NCI-H748 (cell line): ENCODE measurements around the gene RNF180.
"Not testable (repeated sequence)": the region's sequence is repeated elsewhere in the genome, so short reads cannot be mapped to it uniquely, and the experiment has no call there.

Experiments
- DNase-seq: peaks from one replicate; lab custom pipeline; 2025; ENCODE audit not compliant: unreplicated experiment; lab: John Stamatoyannopoulos, UW

Gene RNF180

DNA sequence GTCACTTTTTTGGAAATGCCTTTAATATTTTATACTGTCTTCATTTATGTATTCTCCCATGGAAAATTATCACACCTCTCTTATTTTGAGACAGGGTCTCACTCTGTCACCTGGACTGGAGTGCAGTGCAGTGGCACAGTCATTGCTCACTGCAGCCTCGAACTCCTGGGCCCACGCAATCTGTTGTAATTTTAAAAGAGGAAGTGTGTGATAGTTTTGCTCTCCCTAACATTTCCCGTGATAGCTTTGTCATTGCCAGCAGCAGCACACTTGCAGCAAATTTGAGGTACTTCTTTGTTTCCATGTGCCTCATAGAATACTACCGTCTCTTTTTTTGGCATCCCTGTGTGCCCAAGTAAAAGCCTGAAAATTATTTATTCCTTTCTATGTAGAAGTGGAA, 103.5 kb downstream of the RNF180 start:
- no peak for DNase-seq

DNA sequence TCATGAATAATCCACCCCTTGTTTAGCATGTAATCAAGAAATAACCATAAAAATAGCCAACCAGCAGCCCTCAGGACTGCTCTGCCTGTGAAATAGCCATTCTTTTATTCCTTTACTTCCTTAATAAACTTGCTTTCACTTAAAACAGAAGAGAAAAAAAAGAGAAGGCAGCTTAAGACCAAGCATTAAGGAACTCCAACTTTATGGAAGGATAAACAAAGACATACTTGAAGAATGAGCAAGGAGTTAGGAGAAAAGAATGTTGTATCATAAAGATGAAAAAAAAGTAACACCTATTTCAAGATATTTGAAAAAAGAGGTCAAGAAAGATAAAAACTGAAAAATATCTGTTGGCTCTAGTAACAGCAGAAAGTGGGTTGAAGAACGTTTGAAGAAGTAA, 107.6 kb downstream of the RNF180 start:
- no peak for DNase-seq

DNA sequence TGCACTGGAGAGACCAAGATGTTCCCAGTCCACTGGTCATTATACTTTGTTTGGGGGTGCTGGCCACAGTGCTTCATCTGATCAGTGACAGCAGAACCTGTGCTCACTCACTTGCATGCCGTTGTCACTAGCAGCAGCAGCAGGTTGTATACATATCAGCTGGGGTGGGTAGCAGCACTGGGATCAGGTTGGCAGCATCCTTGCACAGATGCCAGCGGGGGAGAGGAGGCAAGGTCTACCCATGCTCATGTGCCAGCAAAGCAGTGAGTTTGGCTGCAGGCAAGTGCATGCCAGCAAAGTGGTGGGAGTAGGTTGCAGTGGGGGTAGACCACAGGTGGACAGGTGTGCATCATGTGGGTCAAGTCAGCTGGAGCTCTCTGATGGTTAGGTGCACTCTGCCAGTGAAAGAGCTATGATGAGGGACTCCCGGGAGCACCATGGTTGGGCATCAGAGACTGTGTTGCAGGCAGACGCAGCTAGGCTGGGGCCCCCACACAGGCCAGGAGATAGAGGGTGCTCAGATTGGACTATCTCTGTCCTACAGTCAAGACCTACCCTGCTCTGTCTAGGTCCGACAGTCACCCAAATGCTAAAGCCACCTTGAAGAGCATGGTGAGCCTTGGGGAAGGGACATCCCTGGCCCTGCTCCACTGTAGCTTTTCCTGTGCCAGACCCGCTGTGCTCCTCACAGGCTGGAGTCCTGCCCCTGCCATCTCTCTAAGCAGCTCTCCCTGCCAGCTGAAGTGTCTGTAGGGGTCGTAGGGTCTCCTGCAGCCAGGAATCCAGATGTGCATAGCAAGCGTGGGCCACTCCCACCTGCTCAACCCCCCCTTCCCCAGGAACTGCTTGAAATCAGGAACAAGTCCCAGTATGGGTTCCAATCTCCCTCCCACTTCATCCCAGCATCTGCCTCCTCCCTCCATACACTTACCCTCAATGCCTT, 119.8 kb downstream of the RNF180 start:
- no peak for DNase-seq

DNA sequence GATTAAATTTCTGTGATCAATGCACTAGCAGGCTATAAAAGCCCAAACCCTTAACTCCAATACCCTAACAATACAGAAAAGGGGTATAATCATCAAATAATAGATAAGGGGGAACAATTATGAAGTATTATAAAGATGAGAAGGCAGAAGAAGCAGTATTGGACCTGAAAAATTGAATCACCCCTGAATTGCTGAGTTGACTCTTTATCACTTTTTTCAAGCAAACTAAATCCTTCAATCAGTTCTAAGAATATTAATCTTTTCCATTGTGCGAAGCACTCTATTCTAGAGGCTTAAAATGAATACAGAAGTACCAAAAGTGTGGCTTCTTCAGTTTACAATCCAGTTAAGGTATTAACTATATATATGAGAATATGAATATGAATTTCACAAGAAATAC, 120.7 kb downstream of the RNF180 start:
- no peak for DNase-seq

DNA sequence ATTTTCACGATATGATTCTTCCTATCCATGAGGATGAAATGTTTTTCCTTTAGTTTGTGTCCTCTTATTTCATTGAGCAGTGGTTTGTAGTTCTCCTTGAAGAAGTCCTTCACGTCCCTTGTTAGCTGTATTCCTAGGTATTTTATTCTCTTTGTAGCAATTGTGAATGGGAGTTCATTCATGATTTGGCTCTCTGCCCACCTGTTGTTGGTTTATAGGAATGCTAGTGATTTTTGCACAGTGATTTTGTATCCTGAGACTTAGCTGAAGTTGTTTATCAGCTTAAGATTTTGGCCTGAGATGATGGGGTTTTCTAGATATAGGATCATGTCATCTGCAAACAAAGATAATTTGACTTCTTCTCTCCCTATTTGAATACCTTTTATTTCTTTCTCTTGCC, 122.9 kb downstream of the RNF180 start:
- not testable (repeated sequence) for DNase-seq

DNA sequence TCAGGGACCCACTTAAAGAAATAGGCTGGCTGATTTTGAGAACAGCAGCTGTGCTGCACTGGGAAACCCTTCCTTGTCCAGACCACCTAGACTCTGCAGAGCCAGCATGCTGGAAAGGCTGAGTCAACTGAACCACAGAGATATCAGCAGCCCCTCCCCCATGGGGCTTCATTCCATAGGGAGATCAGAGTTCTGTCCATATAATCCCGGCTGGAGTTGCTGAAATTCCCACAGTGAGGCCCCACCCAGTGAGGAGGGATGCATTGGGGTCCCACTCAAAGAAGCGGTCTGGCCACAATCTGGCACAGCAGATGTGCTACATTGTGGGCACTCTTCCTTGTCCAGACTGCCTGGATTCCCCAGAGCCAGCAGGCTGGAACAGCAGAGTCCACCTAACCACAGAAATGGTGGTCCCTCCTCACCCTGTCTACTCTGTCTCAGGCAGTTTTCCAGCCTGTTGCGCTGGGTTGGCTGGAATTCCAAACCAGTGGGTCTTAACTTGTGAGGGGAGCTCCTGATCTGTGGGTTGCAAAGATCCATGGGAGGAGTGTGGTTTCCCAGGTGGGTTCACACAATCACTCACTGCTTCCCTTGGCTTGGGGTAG, 127.1 kb downstream of the RNF180 start:
- DNase-seq, result no peak

DNA sequence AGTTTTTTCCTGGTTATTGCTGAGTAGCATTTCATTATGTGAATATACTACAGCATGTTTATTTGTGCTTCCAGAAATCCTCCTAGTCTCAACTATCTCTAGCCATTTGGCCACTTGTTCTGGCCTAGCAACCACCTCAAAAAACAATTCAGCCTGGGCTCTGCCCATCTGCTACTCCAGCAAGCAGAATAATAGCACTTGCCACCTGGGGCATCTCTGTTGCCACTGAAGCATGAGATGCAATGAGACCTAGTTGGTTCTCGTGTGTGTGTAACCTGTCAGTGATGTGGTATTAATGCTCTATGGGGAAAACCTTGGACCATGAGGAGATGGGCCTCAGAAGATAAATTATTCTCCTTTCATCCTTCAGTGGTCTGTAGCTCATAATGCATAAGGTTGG, 129.5 kb downstream of the RNF180 start:
- no peak for DNase-seq

DNA sequence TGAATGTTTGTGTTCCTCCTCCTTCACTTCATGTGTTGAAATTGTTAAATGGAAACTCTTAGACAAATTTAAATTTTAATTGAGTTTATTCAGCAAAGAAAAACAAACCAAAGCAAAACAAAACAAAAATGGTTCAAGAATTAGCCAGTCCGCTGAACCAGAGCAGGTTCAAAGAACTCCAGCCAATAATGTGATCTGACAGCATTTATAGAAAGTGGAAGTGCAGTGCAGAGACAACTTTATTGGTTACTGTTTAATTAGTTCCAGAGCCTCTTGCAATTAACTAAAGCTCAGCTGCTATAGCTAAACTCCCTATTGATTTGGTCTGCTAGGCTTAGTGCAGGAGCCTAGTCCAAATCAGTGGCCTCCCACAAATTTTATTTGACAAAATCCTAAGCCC, 132.9 kb downstream of the RNF180 start:
- DNase-seq, result no peak

DNA sequence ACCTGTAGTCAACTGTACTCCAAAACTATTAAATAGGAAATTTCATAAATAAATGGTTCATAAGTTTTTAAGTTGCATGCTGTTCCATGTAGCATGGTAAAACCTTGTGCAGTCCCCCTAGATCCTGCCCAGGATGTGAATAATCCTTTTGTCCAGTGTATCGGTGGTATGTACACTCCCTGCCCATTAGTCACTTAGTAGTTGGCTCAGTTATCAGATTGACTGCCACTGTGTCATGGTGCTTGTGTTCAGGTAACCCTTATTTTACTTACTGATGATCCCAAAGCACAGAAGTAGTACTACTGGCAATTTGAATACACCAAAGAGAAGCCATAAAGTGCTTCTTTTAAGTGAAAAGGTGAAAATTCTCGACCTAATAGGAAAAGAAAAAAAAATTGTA, 134.2 kb downstream of the RNF180 start:
- DNase-seq, result no peak

DNA sequence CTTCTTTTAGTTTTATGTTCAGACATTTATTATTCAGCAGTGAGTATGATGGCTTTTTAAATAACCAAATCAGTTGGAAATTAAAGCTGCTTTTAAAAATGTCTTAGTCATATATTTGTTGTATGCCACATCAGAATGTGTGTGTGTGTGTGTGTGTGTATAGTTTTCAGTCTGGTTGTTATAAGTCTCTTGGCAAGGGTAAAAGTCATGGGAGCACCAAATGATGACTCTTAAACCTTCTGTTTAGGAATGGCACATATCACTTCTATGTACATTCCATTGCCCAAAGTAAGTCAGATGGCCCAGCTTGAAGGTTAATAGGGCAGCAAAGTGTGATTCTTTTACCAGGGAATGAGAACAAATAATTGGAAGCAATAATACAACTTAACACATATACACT, 135.9 kb downstream of the RNF180 start:
- DNase-seq, result no peak

DNA sequence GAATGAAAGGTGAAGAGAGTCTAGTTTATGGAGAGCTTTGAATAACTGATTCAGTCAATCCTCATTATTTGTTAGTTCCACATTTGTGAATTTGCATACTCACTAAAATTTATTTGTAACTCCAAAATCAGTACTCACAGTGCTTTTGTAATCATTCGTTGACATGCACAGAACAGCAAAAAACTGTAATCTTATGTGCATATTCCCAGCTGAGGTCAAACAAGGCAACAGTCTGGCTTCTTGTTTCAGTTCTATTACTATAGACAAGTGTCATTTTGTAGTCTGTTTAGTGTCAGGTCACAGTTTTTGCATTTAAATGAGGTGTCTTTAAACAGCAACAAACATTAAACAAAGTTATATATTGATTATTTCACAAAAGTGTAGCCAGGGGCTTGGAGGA, 142.5 kb downstream of the RNF180 start:
- DNase-seq, result no peak

DNA sequence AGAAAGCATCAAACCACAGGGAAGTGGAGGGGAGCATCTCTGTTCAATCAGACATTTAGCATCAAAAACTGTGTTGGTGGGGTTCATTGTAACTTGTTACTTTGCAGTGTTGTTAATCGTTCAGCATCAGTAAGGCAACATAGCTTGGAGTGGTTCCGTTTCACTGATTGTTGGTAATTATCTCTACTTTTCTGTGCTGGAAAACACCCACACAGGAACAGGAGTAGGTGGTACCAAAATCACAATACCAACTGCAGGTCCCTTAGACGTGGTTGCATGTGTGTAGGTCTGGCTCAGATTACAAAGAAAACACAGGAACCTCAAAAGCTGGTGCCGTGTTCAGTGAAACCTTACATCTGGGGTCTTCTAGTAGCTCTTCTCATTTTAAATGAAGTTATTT, 146.8 kb downstream of the RNF180 start:
- peak; percentile 9 for DNase-seq

DNA sequence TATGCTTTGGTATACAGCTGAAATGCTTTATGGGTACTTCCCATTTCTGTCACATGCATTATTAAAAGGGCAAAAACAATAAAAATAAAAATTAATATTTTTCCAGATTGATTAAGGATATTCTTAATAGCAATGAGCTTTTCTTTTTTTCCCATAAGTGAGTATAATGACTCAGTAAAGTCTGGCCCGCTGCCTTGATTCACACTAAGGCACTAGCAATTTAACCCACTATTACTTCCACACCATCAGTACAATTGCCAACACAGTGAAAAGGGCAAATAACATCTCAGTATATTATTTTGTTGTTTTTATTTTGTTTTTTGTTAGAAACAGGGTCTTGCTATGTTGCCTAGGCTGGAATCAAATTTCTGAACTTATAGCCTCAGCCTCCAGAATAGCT, 150.1 kb downstream of the RNF180 start:
- DNase-seq, result no peak

DNA sequence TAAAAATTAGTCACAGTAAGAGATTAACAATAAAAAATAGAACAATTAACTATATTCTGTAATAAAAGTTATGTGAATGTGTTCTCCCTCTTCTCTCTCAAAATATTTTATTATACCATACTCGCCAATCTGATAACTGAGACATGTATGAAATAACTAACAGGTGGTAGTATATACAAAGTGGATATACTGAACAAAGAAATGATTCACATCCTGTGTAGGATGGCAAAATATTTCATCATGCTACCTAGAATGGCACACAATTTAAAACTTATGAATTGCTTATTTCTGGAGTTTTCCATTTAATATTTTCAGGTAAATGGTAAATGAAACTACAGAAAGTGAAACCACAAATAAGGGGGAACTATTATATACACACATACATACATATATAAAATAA, 152.5 kb downstream of the RNF180 start:
- DNase-seq, result no peak

DNA sequence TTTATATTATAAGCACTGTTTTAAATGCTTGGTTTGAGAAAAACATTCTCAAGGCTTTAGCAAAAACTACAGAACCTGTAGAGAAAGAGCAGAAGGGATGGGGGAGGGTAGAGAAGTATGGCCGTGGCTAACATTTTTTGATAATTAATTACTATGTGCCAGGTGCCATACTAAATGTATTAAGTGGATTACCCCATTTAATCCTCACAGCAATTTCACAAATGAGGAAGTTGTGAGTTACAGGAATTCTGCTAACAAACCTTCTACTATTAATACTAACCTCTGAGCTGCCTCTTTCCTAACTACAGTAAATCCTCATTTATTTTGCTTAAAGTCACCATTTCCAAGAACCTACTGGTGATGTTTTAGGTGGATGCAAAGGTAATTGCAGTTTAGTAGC, 157.9 kb downstream of the RNF180 start:
- DNase-seq, result no peak

DNA sequence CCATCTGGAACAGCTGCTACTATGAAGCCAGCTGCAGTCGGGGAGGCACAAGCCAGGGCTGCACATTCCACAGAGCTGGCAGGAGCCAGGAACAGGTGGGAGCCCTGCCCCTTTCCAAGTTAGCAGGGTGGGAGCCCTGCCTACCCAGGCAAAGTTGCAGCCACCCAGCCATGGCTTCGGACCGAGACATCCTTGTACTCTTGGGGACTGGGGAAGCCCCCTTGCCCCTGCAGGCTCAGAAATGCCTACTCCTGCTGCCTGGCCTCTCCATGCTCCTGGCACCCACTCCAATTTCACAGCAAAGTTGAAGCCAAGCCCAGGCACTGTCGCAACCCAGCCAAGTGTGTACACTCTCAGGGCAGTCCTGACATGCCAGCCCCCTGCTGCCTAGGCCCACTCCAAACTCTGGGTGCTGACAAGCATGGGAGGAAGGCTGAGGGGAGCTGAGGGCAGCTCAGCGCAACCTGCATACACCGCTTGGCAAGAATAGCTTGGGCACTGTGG, 165.1 kb downstream of the RNF180 start:
- no peak for DNase-seq

DNA sequence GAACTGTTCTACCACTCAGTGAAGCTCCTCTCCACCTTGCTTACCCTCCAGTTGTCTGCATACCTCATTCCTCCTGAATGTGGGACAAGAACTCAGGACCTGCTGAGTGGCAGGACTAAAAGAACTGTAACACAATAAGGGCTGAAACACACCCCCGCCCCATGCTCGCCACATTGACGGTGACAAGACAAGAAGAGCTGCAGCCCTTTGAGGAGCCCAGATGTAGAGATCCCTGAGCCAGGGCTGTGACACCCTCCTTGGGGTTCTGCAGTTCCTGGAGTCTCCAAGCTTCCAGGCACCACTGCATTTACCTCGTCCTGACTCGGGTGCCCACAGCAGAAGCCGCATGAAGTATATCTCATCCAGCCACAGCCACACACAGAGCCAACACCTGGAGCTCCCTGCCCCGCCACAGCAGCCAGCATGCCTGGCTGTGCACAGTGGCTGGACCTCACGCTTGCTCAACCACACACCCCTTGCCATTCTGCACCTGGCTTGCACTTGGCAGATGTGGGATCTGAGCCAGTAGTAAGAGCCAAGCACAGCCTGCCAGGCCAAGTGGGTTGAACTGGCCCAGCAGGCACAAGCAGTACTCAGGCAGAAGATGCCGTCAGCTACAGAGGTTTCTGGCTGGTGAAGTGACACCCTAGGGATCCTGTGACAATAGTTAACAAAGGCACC, 166.1 kb downstream of the RNF180 start:
- no peak for DNase-seq

DNA sequence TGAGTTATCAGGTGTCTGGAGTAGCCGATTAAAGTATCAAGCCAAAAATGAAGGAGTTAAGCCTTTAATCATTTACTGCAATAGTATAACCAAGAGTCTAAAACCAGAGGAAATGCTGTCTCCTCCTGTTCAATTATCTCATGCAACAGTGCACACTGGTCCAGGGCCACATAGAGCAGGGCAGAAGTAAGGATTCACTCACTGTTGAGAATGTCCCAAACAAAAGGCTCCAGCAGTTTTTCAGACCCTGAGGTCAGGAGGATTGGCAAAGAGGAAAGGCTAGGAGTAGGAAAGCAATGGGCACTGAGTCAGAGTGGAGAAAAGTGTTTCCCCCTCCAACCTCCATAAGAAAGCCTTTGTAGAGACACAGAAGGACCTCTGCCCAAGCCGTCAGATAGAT, 168.2 kb downstream of the RNF180 start:
- DNase-seq, result no peak

DNA sequence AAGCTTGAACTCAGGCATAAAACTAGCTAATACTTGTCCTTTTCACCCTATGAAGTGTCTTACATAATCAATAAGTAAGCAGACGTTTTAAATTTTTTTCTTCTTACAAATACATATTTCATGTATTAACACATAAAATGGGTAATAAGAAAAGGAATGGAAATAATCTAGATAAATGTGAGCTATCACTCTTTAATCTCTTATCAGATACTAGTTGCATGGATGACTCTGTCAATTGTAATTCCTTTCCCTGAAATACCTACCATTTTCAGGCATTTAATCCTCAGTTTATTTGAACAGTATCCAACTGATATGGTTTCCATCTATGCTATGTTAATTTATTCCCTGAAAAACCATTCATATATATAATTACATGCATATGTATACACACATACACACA, 174.1 kb downstream of the RNF180 start:
- no peak for DNase-seq

DNA sequence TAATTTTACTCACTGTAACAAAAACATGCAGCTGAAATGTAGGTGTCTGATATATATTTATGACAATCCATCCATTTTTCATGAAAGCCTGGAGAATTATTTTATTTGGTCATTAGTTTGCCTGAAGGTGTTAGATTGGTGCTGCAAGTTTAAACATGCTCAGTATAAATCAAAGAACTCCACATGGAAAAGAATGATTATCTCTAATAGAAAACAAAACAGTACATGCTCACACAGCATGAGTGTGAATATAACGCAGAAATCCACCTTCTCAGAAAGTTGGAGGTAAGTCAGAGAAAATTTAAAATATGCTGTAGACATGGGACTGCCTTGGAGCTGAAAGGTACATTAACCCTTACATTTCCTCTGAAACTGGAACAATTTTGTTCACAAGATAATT, 174.7 kb downstream of the RNF180 start:
- no peak for DNase-seq

DNA sequence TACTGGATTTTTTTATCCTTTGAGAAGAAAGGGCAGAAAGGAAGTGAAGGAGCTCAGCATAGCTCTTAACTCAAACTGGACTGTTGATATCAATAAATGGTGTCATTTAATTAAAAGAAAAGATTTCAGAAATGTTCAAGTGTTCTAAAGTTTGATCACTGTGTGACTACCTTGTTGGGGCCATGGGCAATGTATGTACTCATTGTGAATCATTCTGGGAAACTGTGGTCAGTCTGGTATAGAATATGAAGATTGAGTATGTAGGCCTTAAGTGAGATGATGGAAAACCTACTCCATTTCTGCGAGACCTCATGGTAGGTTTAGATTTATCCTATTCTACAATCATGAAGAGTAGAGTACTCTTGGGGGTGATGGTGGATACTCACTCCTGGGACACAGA, 175.7 kb downstream of the RNF180 start:
- DNase-seq, result no peak

DNA sequence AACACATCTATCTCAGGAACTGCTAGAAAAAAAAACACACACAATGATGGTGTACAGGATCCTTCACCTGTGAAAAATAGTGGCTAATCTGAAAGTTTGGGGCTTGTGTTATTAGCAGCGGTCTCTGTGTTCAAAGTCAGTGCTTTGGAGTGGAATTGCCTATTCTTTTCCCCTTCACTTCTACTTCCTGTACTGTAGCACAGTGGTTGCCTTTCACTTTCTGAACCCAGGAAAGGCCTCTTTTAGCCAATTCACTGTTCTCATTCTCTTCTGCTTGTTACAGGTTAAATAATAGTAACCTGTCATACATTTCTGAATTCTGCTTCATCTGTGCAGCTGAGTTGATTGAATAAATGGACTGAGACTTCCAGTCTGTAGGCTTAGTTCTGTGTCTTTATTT, 178.9 kb downstream of the RNF180 start:
- no peak for DNase-seq
